ENCODE measurements around the gene TMC7. TPM values are rescaled to one million over a fixed set of nuclear protein-coding genes. Genes with fewer than 3 reads are reported as not detected.

The TMC7 gene
- total and polyA plus RNA-seq, 7 experiments from 2014 or later: 0.07 TPM; not detected in 6

- POLR2A ChIA-PET: no interaction called here
- H3K9me3 Mint-ChIP-seq: peaks cover 0 to 5% (median 0%) of the 10 kb centered on the region in 11 donors
Measured at GRCh38 chr16:19044769-19045168, 61.0 kb downstream of the TMC7 start.

GRCh38 chr16:19046062-19046461 is 62.3 kb downstream of the TMC7 start:
- CTCF ChIA-PET: interaction anchor here (1.1 kb wide), 1 partner anchor 245 kb away, joined by 3 read pairs; the partner anchor contains the start of gene ARL6IP1
- H3K27ac Mint-ChIP-seq: no peak overlapping the region
- no peaks in the 10 kb centered on the region for H3K36me3 ChIP-seq (ENCODE audit: control insufficient read depth in 2 of 3, insufficient read depth in 3 of 3, low read length in 3 of 3)
- no peaks in the 10 kb centered on the region for H3K4me1 ChIP-seq (ENCODE audit: control insufficient read depth in 2 of 2, insufficient read depth in 2 of 2, low read length in 2 of 2)
- DNase-seq: no peak
- H3K4me1 Mint-ChIP-seq: no peaks in the 10 kb centered on the region
- H3K27ac ChIP-seq (ENCODE audit: low read depth, low read length): no peak overlapping the region
- no peaks in the 10 kb centered on the region for H3K27me3 ChIP-seq (ENCODE audit: control insufficient read depth in 2 of 2, insufficient read depth in 2 of 2, low read length in 2 of 2)
- intact Hi-C loops (cut with micrococcal nuclease): no loop called here
- no peak overlapping the region for H3K4me3 ChIP-seq (ENCODE audit: low read length)
- peaks cover 0 to 3% (median 0%) of the 10 kb centered on the region in 11 donors for H3K9me3 Mint-ChIP-seq
- H3K36me3 Mint-ChIP-seq: no peaks in the 10 kb centered on the region
- no peak overlapping the region for H3K4me3 Mint-ChIP-seq
- ATAC-seq: no peak
- H3K27me3 Mint-ChIP-seq: peaks cover 0 to 4% (median 0%) of the 10 kb centered on the region in 5 donors
- no peaks in the 10 kb centered on the region for H3K9me3 ChIP-seq (ENCODE audit: control insufficient read depth in 2 of 3, low read length in 3 of 3)
- POLR2A ChIA-PET: no interaction called here

More at GRCh38 chr16:19044769-19045168, 61.0 kb downstream of the TMC7 start:
- Mint-ChIP-seq H3K36me3 (no peaks in the 10 kb centered on the region), H3K4me3 (no peak overlapping the region), H3K4me1 (no peaks in the 10 kb centered on the region), H3K27ac (no peak overlapping the region), H3K27me3 (peaks cover 0 to 6% (median 3%) of the 10 kb centered on the region in 5 donors)
- ATAC-seq (no peak), DNase-seq (no peak)
- Histone ChIP-seq H3K36me3 (ENCODE audit: control insufficient read depth in 2 of 3, insufficient read depth in 3 of 3, low read length in 3 of 3) (no peaks in the 10 kb centered on the region), H3K4me1 (ENCODE audit: control insufficient read depth in 2 of 2, insufficient read depth in 2 of 2, low read length in 2 of 2) (no peaks in the 10 kb centered on the region), H3K27ac (ENCODE audit: low read depth, low read length) (no peak overlapping the region), H3K4me3 (ENCODE audit: low read length) (no peak overlapping the region), H3K27me3 (ENCODE audit: control insufficient read depth in 2 of 2, insufficient read depth in 2 of 2, low read length in 2 of 2) (no peaks in the 10 kb centered on the region), H3K9me3 (ENCODE audit: control insufficient read depth in 2 of 3, low read length in 3 of 3) (no peaks in the 10 kb centered on the region)
- intact Hi-C loops (cut with micrococcal nuclease): no loop called here
- CTCF ChIA-PET: no interaction called here

GRCh38 chr16:19062706-19063105 is 79.0 kb downstream of the TMC7 start:
- ATAC-seq (no peak), DNase-seq (no peak)
- no peak overlapping the region for H3K27ac Mint-ChIP-seq
- H3K9me3 ChIP-seq (ENCODE audit: control insufficient read depth in 2 of 3, low read length in 3 of 3): no peaks in the 10 kb centered on the region
- H3K27ac ChIP-seq (ENCODE audit: low read depth, low read length): no peak overlapping the region
- no peak overlapping the region for H3K4me3 ChIP-seq (ENCODE audit: low read length)
- ChIA-PET CTCF (no interaction called here), POLR2A (no interaction called here)
- intact Hi-C loops (cut with micrococcal nuclease): no loop called here
- no peaks in the 10 kb centered on the region for H3K27me3 ChIP-seq (ENCODE audit: control insufficient read depth in 2 of 2, insufficient read depth in 2 of 2, low read length in 2 of 2)
- H3K4me3 Mint-ChIP-seq: no peak overlapping the region
- H3K4me1 ChIP-seq (ENCODE audit: control insufficient read depth in 2 of 2, insufficient read depth in 2 of 2, low read length in 2 of 2): no peaks in the 10 kb centered on the region
- peaks cover 0 to 10% (median 5%) of the 10 kb centered on the region in 7 donors for H3K4me1 Mint-ChIP-seq
- peaks cover 0 to 10% (median 0%) of the 10 kb centered on the region in 5 donors for H3K27me3 Mint-ChIP-seq
- no peaks in the 10 kb centered on the region for H3K9me3 Mint-ChIP-seq
- no peaks in the 10 kb centered on the region for H3K36me3 ChIP-seq (ENCODE audit: control insufficient read depth in 2 of 3, insufficient read depth in 3 of 3, low read length in 3 of 3)
- H3K36me3 Mint-ChIP-seq: no peaks in the 10 kb centered on the region

GRCh38 chr16:19066988-19067348 is 83.2 kb downstream of the TMC7 start:
- POLR2A ChIA-PET: interaction anchor here (0.6 to 1.8 kb wide), 9 partner anchors 18 to 488 kb away, joined by 3 to 10 read pairs (median 3); partner anchors contain the start of genes ARL6IP1, CCP110, RPS15A and VPS35L
- no peaks in the 10 kb centered on the region for H3K9me3 Mint-ChIP-seq
- peaks cover 5 to 10% of the 10 kb centered on the region in 2 donors for H3K4me1 ChIP-seq (ENCODE audit: control insufficient read depth in 2 of 2, insufficient read depth in 2 of 2, low read length in 2 of 2)
- peaks cover 0 to 5% (median 3%) of the 10 kb centered on the region in 5 donors for H3K36me3 Mint-ChIP-seq
- intact Hi-C loops (cut with micrococcal nuclease): loop anchor here (1.0 to 5.0 kb wide), 12 partner anchors 19 to 1835 kb away; partner anchors contain the start of genes ARL6IP1 (in 2 of the 2), CCP110 (in 2 of the 2), RPS15A (in 2 of the 2) and SMG1 (in 2 of the 2)
- ATAC-seq (no peak), DNase-seq (no peak)
- no peak overlapping the region for H3K4me3 ChIP-seq (ENCODE audit: low read length)
- H3K27ac ChIP-seq (ENCODE audit: low read depth, low read length): peak overlapping the region; percentile 100
- H3K4me3 Mint-ChIP-seq: peak overlapping the region; percentile 86 to 97 (median 95)
- H3K27me3 ChIP-seq (ENCODE audit: control insufficient read depth in 2 of 2, insufficient read depth in 2 of 2, low read length in 2 of 2): no peaks in the 10 kb centered on the region
- CTCF ChIA-PET: no interaction called here
- peaks cover 0 to 5% (median 0%) of the 10 kb centered on the region in 5 donors for H3K27me3 Mint-ChIP-seq
- H3K36me3 ChIP-seq (ENCODE audit: control insufficient read depth in 2 of 3, insufficient read depth in 3 of 3, low read length in 3 of 3): no peaks in the 10 kb centered on the region
- H3K4me1 Mint-ChIP-seq: peaks cover 0 to 24% (median 10%) of the 10 kb centered on the region in 7 donors
- no peaks in the 10 kb centered on the region for H3K9me3 ChIP-seq (ENCODE audit: control insufficient read depth in 2 of 3, low read length in 3 of 3)
- peak overlapping the region; percentile 88 to 100 (median 98) for H3K27ac Mint-ChIP-seq

GRCh38 chr16:19067349-19068236 is 83.9 kb downstream of the TMC7 start, which contains the start of gene COQ7:
Gene COQ7, plus strand, starts transcription at chr16:19067614. Its CDS starts 51 bp downstream, at chr16:19067665.
- DNase-seq: peak; percentile 95 to 100 (median 99)
- ATAC-seq: peak; percentile 92
- Histone ChIP-seq H3K4me3 (ENCODE audit: low read length) (peak within 1 kb of the TSS; percentile 73), H3K4me1 (ENCODE audit: control insufficient read depth in 2 of 2, insufficient read depth in 2 of 2, low read length in 2 of 2) (peaks cover 5 to 10% of the 10 kb centered on the region in 2 donors), H3K9me3 (ENCODE audit: control insufficient read depth in 2 of 3, low read length in 3 of 3) (no peaks in the 10 kb centered on the region), H3K27me3 (ENCODE audit: control insufficient read depth in 2 of 2, insufficient read depth in 2 of 2, low read length in 2 of 2) (no peaks in the 10 kb centered on the region), H3K27ac (ENCODE audit: low read depth, low read length) (peak within 1 kb of the TSS; percentile 100), H3K36me3 (ENCODE audit: control insufficient read depth in 2 of 3, insufficient read depth in 3 of 3, low read length in 3 of 3) (peaks cover 0 to 2% (median 0%) of the 10 kb centered on the region in 3 experiments)
- Mint-ChIP-seq H3K27ac (peak within 1 kb of the TSS; percentile 88 to 100 (median 98)), H3K4me1 (peaks cover 0 to 24% (median 15%) of the 10 kb centered on the region in 7 donors), H3K9me3 (no peaks in the 10 kb centered on the region), H3K27me3 (peaks cover 0 to 5% (median 0%) of the 10 kb centered on the region in 5 donors), H3K4me3 (peak within 1 kb of the TSS; percentile 86 to 97 (median 95)), H3K36me3 (peaks cover 0 to 10% (median 4%) of the 10 kb centered on the region in 5 donors)
- ChIA-PET CTCF (interaction anchor here (0.7 kb wide), 1 partner anchor 435 kb away, joined by 10 read pairs; no protein-coding TSS in a partner anchor), POLR2A (interaction anchor here (0.6 to 1.8 kb wide), 9 partner anchors 18 to 488 kb away, joined by 3 to 10 read pairs (median 3); partner anchors contain the start of genes ARL6IP1, CCP110 and VPS35L)
- intact Hi-C loops (cut with micrococcal nuclease): loop anchor here (1.0 to 5.0 kb wide), 12 partner anchors 19 to 1835 kb away; partner anchors contain the start of genes ARL6IP1 (in 2 of the 2), CCP110 (in 2 of the 2), RPS15A (in 2 of the 2) and SMG1 (in 2 of the 2)

- H3K27me3 Mint-ChIP-seq: no peaks in the 10 kb centered on the region
- H3K4me3 Mint-ChIP-seq: peak overlapping the region; percentile 86 to 97 (median 95)
- no peak for ATAC-seq
- ChIA-PET CTCF (interaction anchor here (0.7 kb wide), 1 partner anchor 434 kb away, joined by 10 read pairs; no protein-coding TSS in a partner anchor), POLR2A (interaction anchor here (0.6 to 1.7 kb wide), 6 partner anchors 143 to 488 kb away, joined by 3 to 6 read pairs (median 5); partner anchors contain the start of genes ARL6IP1 and VPS35L)
- Histone ChIP-seq H3K4me3 (ENCODE audit: low read length) (peak overlapping the region; percentile 73), H3K4me1 (ENCODE audit: control insufficient read depth in 2 of 2, insufficient read depth in 2 of 2, low read length in 2 of 2) (peaks cover 5 to 10% of the 10 kb centered on the region in 2 donors), H3K36me3 (ENCODE audit: control insufficient read depth in 2 of 3, insufficient read depth in 3 of 3, low read length in 3 of 3) (peaks cover 0 to 5% (median 0%) of the 10 kb centered on the region in 3 experiments), H3K27ac (ENCODE audit: low read depth, low read length) (peak overlapping the region; percentile 100), H3K27me3 (ENCODE audit: control insufficient read depth in 2 of 2, insufficient read depth in 2 of 2, low read length in 2 of 2) (no peaks in the 10 kb centered on the region), H3K9me3 (ENCODE audit: control insufficient read depth in 2 of 3, low read length in 3 of 3) (no peaks in the 10 kb centered on the region)
- peaks cover 0 to 24% (median 15%) of the 10 kb centered on the region in 7 donors for H3K4me1 Mint-ChIP-seq
- H3K9me3 Mint-ChIP-seq: no peaks in the 10 kb centered on the region
- H3K36me3 Mint-ChIP-seq: peaks cover 0 to 11% (median 4%) of the 10 kb centered on the region in 5 donors
- DNase-seq: peak in 1 of 9 donors; percentile 11
- intact Hi-C loops (cut with micrococcal nuclease): loop anchor here (5.0 kb wide), 2 partner anchors 1701 to 1834 kb away; partner anchors contain the start of genes DCUN1D3 (in 1 of the 2) and LYRM1 (in 1 of the 2)
- H3K27ac Mint-ChIP-seq: peak overlapping the region; percentile 88 to 100 (median 98)
Measured at GRCh38 chr16:19068237-19068815, 84.6 kb downstream of the TMC7 start.
